Nephron (organoid): ENCODE measurements around the gene DENND6B.

ENCODE experiments used
- H3K27ac Mint-ChIP-seq, 3 experiments: 2 replicates each; pipeline ENCODE4 v1.8.0; 2020; ENCODE audit warnings: mixed read lengths in 3 of 3, mild to moderate bottlenecking in 2 of 3, moderate library complexity in 1 of 3
- H3K27me3 Mint-ChIP-seq: 2 replicates; pipeline ENCODE4 v1.8.0; 2021; ENCODE audit warnings: low read depth, mild to moderate bottlenecking, moderate library complexity, mixed read lengths
- H3K36me3 Mint-ChIP-seq: 2 replicates; pipeline ENCODE4 v1.8.0; 2020; ENCODE audit warnings: low read depth, mixed read lengths
- H3K4me1 Mint-ChIP-seq: 2 replicates; pipeline ENCODE4 v1.8.0; 2020; ENCODE audit warnings: mixed read lengths
- H3K4me3 Mint-ChIP-seq, 3 experiments: 2 replicates each; pipeline ENCODE4 v1.8.0; 2020; ENCODE audit warnings: mild to moderate bottlenecking in 3 of 3, mixed read lengths in 3 of 3, moderate library complexity in 2 of 3
- H3K9me3 Mint-ChIP-seq: 2 replicates; pipeline ENCODE4 v1.8.0; 2020; ENCODE audit warnings: mixed read lengths
- TF ChIP-seq, protein P1 (sequence below), 3 experiments: fragments of 200-600 bp; sonication (generic); IDR thresholded peaks; one replicate each; pipeline ENCODE4 v1.5.0; 2021; ENCODE audit warnings: antibody characterized with exemption in 3 of 3; ENCODE audit not compliant: unreplicated experiment in 3 of 3

DENND6B gene

DNA sequence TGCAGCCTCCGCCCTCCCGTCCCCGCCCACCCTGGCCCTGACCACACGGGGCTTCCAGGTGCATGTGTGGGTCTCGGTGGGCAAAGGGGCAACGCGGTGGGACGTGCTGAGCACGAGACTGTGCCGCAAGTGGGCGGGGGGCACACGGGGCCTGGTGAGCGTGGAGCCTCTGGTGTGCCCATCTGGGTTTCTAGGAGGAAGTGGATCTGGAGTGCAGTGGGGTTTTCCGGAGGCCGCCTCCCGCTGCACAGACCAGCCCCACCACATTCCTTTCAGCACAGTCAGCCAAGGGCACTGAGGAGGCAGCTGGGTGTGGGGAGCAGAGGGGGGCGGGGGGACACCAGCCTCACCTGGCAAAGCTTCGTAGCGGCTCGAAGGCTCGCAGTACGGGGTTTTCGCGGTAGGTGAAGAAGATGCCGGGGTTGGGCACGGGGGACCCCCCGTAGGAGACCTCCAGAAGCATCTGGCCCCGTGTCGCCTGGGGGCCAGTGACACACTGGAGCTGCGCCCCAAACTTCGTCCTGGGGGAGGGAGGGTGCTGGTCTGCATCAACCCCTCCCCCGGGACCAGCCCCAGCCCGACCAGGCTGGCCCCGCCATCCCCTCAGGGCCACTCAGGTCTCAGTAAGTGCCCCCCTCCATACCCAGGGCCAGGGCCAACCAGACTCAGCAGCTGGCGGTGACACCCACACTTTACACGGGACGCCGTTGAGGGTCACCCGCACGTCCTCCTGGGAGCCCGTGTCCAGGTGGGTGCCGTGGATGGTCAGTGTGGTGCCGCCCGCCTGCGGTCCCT is 44.3 kb downstream of the DENND6B start:
- Mint-ChIP-seq H3K27me3 (no peaks in the 10 kb centered on the region), H3K9me3 (no peaks in the 10 kb centered on the region), H3K27ac (no peak overlapping the region), H3K36me3 (peaks cover 20% of the 10 kb centered on the region), H3K4me3 (no peak overlapping the region), H3K4me1 (no peaks in the 10 kb centered on the region)
- TF ChIP-seq, protein P1, sequence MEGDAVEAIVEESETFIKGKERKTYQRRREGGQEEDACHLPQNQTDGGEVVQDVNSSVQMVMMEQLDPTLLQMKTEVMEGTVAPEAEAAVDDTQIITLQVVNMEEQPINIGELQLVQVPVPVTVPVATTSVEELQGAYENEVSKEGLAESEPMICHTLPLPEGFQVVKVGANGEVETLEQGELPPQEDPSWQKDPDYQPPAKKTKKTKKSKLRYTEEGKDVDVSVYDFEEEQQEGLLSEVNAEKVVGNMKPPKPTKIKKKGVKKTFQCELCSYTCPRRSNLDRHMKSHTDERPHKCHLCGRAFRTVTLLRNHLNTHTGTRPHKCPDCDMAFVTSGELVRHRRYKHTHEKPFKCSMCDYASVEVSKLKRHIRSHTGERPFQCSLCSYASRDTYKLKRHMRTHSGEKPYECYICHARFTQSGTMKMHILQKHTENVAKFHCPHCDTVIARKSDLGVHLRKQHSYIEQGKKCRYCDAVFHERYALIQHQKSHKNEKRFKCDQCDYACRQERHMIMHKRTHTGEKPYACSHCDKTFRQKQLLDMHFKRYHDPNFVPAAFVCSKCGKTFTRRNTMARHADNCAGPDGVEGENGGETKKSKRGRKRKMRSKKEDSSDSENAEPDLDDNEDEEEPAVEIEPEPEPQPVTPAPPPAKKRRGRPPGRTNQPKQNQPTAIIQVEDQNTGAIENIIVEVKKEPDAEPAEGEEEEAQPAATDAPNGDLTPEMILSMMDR (IDR thresholded peaks at IDR 0.05; ENCODE audit: unreplicated experiment in 3 of 3): no peak

DNA sequence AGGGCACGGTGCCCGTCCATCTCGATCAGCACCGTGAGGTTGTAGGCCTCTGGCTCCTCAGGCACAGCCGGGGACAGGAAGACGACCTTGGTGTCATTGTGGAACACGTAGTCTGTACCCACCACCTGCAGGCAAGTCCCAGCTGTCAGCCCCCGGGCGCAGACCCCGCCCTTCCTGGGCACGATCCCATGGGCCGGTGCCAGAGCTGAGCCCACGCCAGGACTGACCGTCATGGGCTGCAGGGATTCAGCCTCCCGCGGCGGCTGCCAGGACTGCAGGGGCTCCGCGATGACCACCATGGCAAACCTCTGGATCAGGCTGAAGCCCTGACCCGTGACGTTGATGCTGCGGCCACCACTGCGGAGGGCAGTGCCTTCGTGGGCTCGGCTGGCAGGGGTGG is 44.9 kb downstream of the DENND6B start:
- peaks cover 26% of the 10 kb centered on the region for H3K36me3 Mint-ChIP-seq
- no peaks in the 10 kb centered on the region for H3K9me3 Mint-ChIP-seq
- no peaks in the 10 kb centered on the region for H3K4me1 Mint-ChIP-seq
- no peak overlapping the region for H3K27ac Mint-ChIP-seq
- TF ChIP-seq, protein P1 (IDR thresholded peaks at IDR 0.05; ENCODE audit: unreplicated experiment in 3 of 3): no peak
- H3K4me3 Mint-ChIP-seq: no peak overlapping the region
- no peaks in the 10 kb centered on the region for H3K27me3 Mint-ChIP-seq

DNA sequence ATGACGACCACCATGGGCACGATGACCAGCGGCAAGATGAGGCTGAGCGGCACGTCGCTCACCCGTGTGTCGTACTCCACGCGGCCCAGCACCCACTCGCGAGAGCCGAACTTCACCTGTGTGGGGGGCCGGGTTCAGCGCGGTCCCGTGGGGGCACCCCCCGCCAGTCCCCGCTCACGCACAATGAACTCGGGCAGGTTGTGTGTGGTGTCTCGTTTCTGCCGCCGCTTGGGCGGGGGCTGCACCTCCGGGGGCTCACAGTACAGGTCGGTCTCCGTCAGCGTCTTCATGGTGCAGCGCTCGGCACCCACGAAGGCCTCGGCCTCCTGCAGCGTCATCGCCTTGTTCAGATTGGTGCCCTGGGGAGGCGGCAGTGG is 45.4 kb downstream of the DENND6B start:
- H3K9me3 Mint-ChIP-seq: no peaks in the 10 kb centered on the region
- H3K4me3 Mint-ChIP-seq: no peak overlapping the region
- H3K36me3 Mint-ChIP-seq: peaks cover 31% of the 10 kb centered on the region
- H3K27me3 Mint-ChIP-seq: no peaks in the 10 kb centered on the region
- TF ChIP-seq, protein P1 (IDR thresholded peaks at IDR 0.05; ENCODE audit: unreplicated experiment in 3 of 3): no peak
- no peak overlapping the region for H3K27ac Mint-ChIP-seq
- no peaks in the 10 kb centered on the region for H3K4me1 Mint-ChIP-seq

DNA sequence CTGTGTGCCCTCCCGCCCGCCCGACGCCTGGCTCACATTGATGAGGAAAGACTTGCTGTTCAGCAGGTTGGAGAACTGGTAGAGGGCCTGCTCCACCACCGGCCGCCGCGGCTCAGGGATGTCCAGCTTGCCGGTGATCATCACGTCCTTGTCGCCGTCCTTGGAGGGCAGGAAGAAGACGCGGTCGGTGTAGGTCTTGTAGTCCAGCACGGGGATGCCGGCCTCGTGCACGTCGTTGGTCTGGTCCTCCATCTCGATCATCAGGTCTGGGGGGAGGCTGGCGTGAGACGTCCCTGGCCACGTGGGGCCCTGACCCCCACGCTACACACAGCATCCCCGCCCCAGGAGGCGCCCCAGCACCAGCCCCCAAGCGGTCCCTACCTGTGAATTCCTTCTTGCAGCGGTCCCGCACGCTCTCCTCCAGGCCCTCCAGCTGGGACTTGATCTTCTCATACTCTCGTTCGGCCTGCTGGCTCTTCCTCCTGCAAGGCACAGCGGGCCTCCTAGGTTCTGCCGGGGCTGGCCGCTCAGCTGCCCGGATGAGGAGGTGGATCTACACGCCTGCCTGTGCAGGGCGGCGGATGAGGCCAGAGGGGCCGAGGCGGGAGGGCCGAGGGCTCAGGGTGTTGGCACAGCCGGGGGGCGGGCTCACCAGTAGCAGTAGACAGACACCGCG is 46.0 kb downstream of the DENND6B start:
- no peak overlapping the region for H3K27ac Mint-ChIP-seq
- no peaks in the 10 kb centered on the region for H3K9me3 Mint-ChIP-seq
- H3K27me3 Mint-ChIP-seq: no peaks in the 10 kb centered on the region

DNA sequence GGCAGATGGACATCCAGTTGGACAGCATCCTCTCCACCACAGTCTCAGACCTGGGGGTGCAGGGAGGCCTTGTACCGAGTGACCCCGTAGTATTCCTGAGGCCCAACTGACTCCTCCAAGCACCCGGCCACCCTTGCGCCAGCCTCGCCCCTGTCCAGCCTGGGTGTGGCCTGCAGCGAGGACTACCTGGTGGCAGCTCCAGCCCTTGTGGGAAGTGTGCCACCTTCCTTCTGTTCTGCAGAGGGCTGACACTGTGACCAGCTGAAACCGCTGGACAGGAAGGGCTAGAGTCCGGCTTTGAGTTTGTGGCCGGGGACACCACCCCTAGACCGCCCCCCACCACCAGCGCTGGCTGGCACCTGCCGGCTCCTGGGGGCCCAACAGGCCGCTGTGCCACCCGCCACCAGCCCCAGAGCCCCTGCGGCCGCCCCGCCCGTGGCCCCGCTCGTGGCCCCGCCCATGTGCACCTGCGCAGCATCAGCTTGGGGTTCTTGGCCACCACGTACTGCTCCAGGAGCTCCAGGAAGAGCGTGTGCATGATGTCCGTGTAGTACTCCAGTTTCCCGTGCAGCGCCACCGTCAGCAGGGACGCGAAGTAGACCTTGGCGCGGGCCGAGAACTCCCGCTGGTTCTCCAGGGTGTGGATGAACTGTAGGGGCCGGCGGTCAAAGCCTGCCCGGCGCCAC is 46.6 kb downstream of the DENND6B start:
- H3K36me3 Mint-ChIP-seq: peaks cover 38% of the 10 kb centered on the region
- H3K9me3 Mint-ChIP-seq: no peaks in the 10 kb centered on the region
- TF ChIP-seq, protein P1 (IDR thresholded peaks at IDR 0.05; ENCODE audit: unreplicated experiment in 3 of 3): no peak
- H3K27me3 Mint-ChIP-seq: no peaks in the 10 kb centered on the region
- H3K4me1 Mint-ChIP-seq: no peaks in the 10 kb centered on the region
- H3K27ac Mint-ChIP-seq: no peak overlapping the region
- no peak overlapping the region for H3K4me3 Mint-ChIP-seq

More for the DNA sequence above, 46.0 kb downstream of the DENND6B start:
- TF ChIP-seq, protein P1 (IDR thresholded peaks at IDR 0.05; ENCODE audit: unreplicated experiment in 3 of 3): no peak
- Mint-ChIP-seq H3K36me3 (peaks cover 32% of the 10 kb centered on the region), H3K4me1 (no peaks in the 10 kb centered on the region), H3K4me3 (no peak overlapping the region)
